Right lobe of liver (tissue), 6 donors: ENCODE results near the gene GUK1. TPM values are rescaled to one million over a fixed set of nuclear protein-coding genes. Genes with fewer than 3 reads are reported as not detected.

Experiments
- ATAC-seq, 4 donors: fragments of 200-7000 bp; cut with Tn5 transposase; one replicate each; pipeline ENCODE4 v1.9.1; 2020; ENCODE audit warnings: mild to moderate bottlenecking in 4 of 4, moderate library complexity in 4 of 4
- DNase-seq, 3 donors: peaks; one replicate each; pipeline ENCODE4 v3.0.0-alpha.2; 2020
- H3K27ac ChIP-seq, 3 donors: fragments of 200-600 bp; one replicate each; pipeline ENCODE4 v1.8.0; 2022
- H3K27me3 ChIP-seq, 2 donors: fragments of 200-600 bp; one replicate each; pipeline ENCODE4 v1.8.0; 2022
- H3K36me3 ChIP-seq, 4 donors: fragments of 200-600 bp; sonication (generic) in 1 of 4; one replicate each; pipeline versions ENCODE4 v1.5.1 to v1.8.0; 2017 to 2022; ENCODE audit warnings: control low read depth in 1 of 4
- H3K4me1 ChIP-seq, 4 donors: fragments of 200-600 bp; sonication (generic) in 1 of 4; one replicate each; pipeline versions ENCODE4 v1.5.1 to v1.8.0; 2017 to 2022; ENCODE audit warnings: control low read depth in 1 of 4
- H3K4me3 ChIP-seq, 3 donors: fragments of 200-600 bp; one replicate each; pipeline ENCODE4 v1.8.0; 2022
- H3K9me3 ChIP-seq, 4 donors: fragments of 200-600 bp; sonication (generic) in 1 of 4; one replicate each; pipeline versions ENCODE4 v1.5.1 to v1.8.0; 2017 to 2022; ENCODE audit warnings: control low read depth in 1 of 4
- CTCF ChIP-seq, 4 donors: fragments of 200-600 bp in 3 of 4; fragments of 450-650 bp in 1 of 4; IDR thresholded peaks; one replicate each; pipeline versions ENCODE4 v1.5.1 to v1.8.0; 2016 to 2022; ENCODE audit warnings: antibody characterized with exemption in 4 of 4, mild to moderate bottlenecking in 2 of 4
- POLR2A ChIP-seq: fragments of 450-650 bp; IDR thresholded peaks from one replicate; pipeline ENCODE4 v1.6.1; 2017; ENCODE audit warnings: antibody characterized with exemption, mild to moderate bottlenecking
- WGBS: methylation state at CpG from one replicate; pipeline ENCODE4 v1.1.6; 2018; ENCODE audit warnings: low coverage, low lambda C conversion rate; ENCODE audit not compliant: insufficient coverage; ENCODE audit errors: missing lambda C conversion rate; 5-methylcytosine and 5-hydroxymethylcytosine counted together
- intact Hi-C, 2 donors: fragments of 100-400 bp; cut with DNase I; formaldehyde crosslinking; loops; one replicate each; pipeline versions ENCODE4 v1.11.2 to v1.14.1; 2022
- total RNA-seq, 6 experiments: library from RNA; depleted of rRNA in 2 of 6; stranded (reverse); fragments of >200 nt in 2 of 6; fragmentation: NEBNext Ultra II Directional in 3 of 6; extraction: Animal tissue kit (Norgen Biotek cat#: 25700) in 3 of 6; gene quantifications; one replicate each; pipeline versions ENCODE4 v1.1.0 to v1.2.4, GENCODE V29; 2016 to 2023
- donor health status: DM: no; HTN: yes; CAD: no.
- donor health status: DM: no; HTN: no; CAD: no.
- donor health status: DM: no; HTN: no; CAD: no.
- donor health status: DM: no; HTN: yes; CAD: no.
- donor health status: DM: no; HTN: yes; CAD: no.

Gene GUK1
- total RNA-seq, 6 experiments from 2014 or later = 78.0 to 235 (median 108) TPM

- H3K4me3 ChIP-seq = no peak within 1 kb of the TSS
- TF ChIP-seq CTCF (IDR thresholded peaks at IDR 0.05) = no peak
- no peak for TF ChIP-seq POLR2A
- H3K4me1 ChIP-seq = no peaks in the 10 kb centered on the region
- no peaks in the 10 kb centered on the region for H3K9me3 ChIP-seq
- peaks cover 0 to 9% (median 4%) of the 10 kb centered on the region in 4 donors for H3K36me3 ChIP-seq
- no peaks in the 10 kb centered on the region for H3K27me3 ChIP-seq
- DNase-seq (peak in 2 of 3 donors; percentile 23 to 46), ATAC-seq (peak; percentile 13 to 31 (median 18))
- intact Hi-C loops = no loop called here
- peak within 1 kb of the TSS; percentile 18 to 38 (median 21) for H3K27ac ChIP-seq
- 30% methylated on average over 2 of the region's 17 CpGs for WGBS
Observed at GRCh38 chr1:228149406-228150119, 9.5 kb downstream of the GUK1 start, which contains the start of gene GJC2. Gene GJC2 (plus strand): TSS chr1:228149930. CDS start chr1:228157759, 7,829 bp downstream.

GRCh38 chr1:228150120-228150460 is 10.0 kb downstream of the GUK1 start:
- 83% methylated on average over 1 of the region's 7 CpGs for WGBS
- ATAC-seq = peak in 1 of 4 donors; percentile 3
- intact Hi-C loops = no loop called here
- peaks cover 0 to 9% (median 4%) of the 10 kb centered on the region in 4 donors for H3K36me3 ChIP-seq
- no peak for DNase-seq
- H3K27me3 ChIP-seq = no peaks in the 10 kb centered on the region
- peak overlapping the region; percentile 18 to 38 (median 21) for H3K27ac ChIP-seq
- H3K4me3 ChIP-seq = no peak overlapping the region
- no peaks in the 10 kb centered on the region for H3K4me1 ChIP-seq
- TF ChIP-seq POLR2A (no peak), CTCF (IDR thresholded peaks at IDR 0.05) (no peak)
- H3K9me3 ChIP-seq = no peaks in the 10 kb centered on the region

GRCh38 chr1:228150461-228151179 is 10.5 kb downstream of the GUK1 start:
- ATAC-seq (peak; percentile 4 to 20 (median 10)), DNase-seq (peak in 2 of 3 donors; percentile 22 to 51)
- no peak overlapping the region for H3K4me3 ChIP-seq
- TF ChIP-seq POLR2A = no peak
- TF ChIP-seq CTCF (IDR thresholded peaks at IDR 0.05) = no peak
- no CpG with 5 or more reads among the region's 17 CpGs for WGBS
- intact Hi-C loops = no loop called here
- peak overlapping the region in 2 of 3 donors; percentile 21 to 38 for H3K27ac ChIP-seq
- H3K36me3 ChIP-seq = peaks cover 0 to 9% (median 4%) of the 10 kb centered on the region in 4 donors
- no peaks in the 10 kb centered on the region for H3K4me1 ChIP-seq
- no peaks in the 10 kb centered on the region for H3K9me3 ChIP-seq
- no peaks in the 10 kb centered on the region for H3K27me3 ChIP-seq

GRCh38 chr1:228151180-228151925 is 11.3 kb downstream of the GUK1 start:
- H3K4me1 ChIP-seq = no peaks in the 10 kb centered on the region
- TF ChIP-seq CTCF (IDR thresholded peaks at IDR 0.05) (no peak), POLR2A (no peak)
- H3K9me3 ChIP-seq = no peaks in the 10 kb centered on the region
- no peak for DNase-seq
- no peak for ATAC-seq
- H3K36me3 ChIP-seq = peaks cover 0 to 9% (median under 1%) of the 10 kb centered on the region in 4 donors
- no peaks in the 10 kb centered on the region for H3K27me3 ChIP-seq
- intact Hi-C loops = no loop called here
- WGBS = 75% methylated on average over 4 of the region's 12 CpGs
- no peak overlapping the region for H3K27ac ChIP-seq
- no peak overlapping the region for H3K4me3 ChIP-seq
